ENCODE data around the gene ERMAP.

GRCh38 chr1:42817440-42817767 lies 482 bp downstream of the ERMAP start:
- TF ChIP-seq POLR2AphosphoS5 (IDR thresholded peaks at IDR 0.05; ENCODE audit: low read depth) (no peak), EZH2 (IDR thresholded peaks at IDR 0.05; ENCODE audit: low read depth, unreplicated experiment) (no peak), CREB1 (CRISPR knock-in tag; IDR thresholded peaks at IDR 0.05; ENCODE audit: low read depth) (no peak), NANOG (IDR thresholded peaks at IDR 0.05; ENCODE audit: borderline replicate concordance) (no peak), EZH2phosphoT487 (IDR thresholded peaks at IDR 0.05; ENCODE audit: unreplicated experiment) (no peak), JUNB (IDR thresholded peaks at IDR 0.05; ENCODE audit: unreplicated experiment) (no peak)
- TF ChIP-seq, protein P1, sequence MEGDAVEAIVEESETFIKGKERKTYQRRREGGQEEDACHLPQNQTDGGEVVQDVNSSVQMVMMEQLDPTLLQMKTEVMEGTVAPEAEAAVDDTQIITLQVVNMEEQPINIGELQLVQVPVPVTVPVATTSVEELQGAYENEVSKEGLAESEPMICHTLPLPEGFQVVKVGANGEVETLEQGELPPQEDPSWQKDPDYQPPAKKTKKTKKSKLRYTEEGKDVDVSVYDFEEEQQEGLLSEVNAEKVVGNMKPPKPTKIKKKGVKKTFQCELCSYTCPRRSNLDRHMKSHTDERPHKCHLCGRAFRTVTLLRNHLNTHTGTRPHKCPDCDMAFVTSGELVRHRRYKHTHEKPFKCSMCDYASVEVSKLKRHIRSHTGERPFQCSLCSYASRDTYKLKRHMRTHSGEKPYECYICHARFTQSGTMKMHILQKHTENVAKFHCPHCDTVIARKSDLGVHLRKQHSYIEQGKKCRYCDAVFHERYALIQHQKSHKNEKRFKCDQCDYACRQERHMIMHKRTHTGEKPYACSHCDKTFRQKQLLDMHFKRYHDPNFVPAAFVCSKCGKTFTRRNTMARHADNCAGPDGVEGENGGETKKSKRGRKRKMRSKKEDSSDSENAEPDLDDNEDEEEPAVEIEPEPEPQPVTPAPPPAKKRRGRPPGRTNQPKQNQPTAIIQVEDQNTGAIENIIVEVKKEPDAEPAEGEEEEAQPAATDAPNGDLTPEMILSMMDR (conservative IDR thresholded peaks at IDR 0.05; ENCODE audit: low read depth in 2 of 2) = no peak
- TF ChIP-seq, protein P2, sequence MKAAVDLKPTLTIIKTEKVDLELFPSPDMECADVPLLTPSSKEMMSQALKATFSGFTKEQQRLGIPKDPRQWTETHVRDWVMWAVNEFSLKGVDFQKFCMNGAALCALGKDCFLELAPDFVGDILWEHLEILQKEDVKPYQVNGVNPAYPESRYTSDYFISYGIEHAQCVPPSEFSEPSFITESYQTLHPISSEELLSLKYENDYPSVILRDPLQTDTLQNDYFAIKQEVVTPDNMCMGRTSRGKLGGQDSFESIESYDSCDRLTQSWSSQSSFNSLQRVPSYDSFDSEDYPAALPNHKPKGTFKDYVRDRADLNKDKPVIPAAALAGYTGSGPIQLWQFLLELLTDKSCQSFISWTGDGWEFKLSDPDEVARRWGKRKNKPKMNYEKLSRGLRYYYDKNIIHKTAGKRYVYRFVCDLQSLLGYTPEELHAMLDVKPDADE (IDR thresholded peaks at IDR 0.05) = no peak

Measured in GM23338 (cell line).